Small intestine (tissue), 7 donors: ENCODE results near the gene OSGIN1. TPM values are rescaled to one million over a fixed set of nuclear protein-coding genes. Genes with fewer than 3 reads are reported as not detected.

Experiments
- DNase-seq, 2 donors: peaks; one replicate each; pipeline versions ENCODE4 v3.0.0 to v3.0.0-alpha.2; 2013
- FAIRE-seq: peaks from 2 replicates; lab custom pipeline; 2012; peaks lifted over from hg19 to GRCh38; lab: Jason Lieb, UNC
- H3K27ac ChIP-seq, 3 donors: one replicate each; pipeline ENCODE4 v1.5.1; 2013; ENCODE audit warnings: low read length in 2 of 3, mild to moderate bottlenecking in 2 of 3, control low read depth in 1 of 3, inconsistent platforms in 1 of 3, low read depth in 1 of 3, moderate library complexity in 1 of 3
- H3K27me3 ChIP-seq, 3 donors: one replicate each; pipeline ENCODE4 v1.6.1; 2013; ENCODE audit warnings: low read length in 3 of 3, inconsistent platforms in 1 of 3; ENCODE audit not compliant: control insufficient read depth in 3 of 3, insufficient read depth in 3 of 3
- H3K36me3 ChIP-seq, 3 donors: one replicate each; pipeline ENCODE4 v1.6.1; 2013; ENCODE audit warnings: low read length in 3 of 3, inconsistent platforms in 1 of 3, low read depth in 1 of 3, mild to moderate bottlenecking in 1 of 3, moderate library complexity in 1 of 3; ENCODE audit not compliant: control insufficient read depth in 3 of 3, insufficient read depth in 2 of 3
- H3K4me1 ChIP-seq, 3 donors: one replicate each; pipeline ENCODE4 v1.6.1; 2013; ENCODE audit warnings: low read length in 2 of 3, inconsistent platforms in 1 of 3, low read depth in 1 of 3, mild to moderate bottlenecking in 1 of 3, moderate library complexity in 1 of 3; ENCODE audit not compliant: control insufficient read depth in 3 of 3, insufficient read depth in 2 of 3
- H3K4me3 ChIP-seq, 3 donors: one replicate each; pipeline ENCODE4 v1.5.1; 2013; ENCODE audit warnings: low read length in 3 of 3, control low read depth in 1 of 3, inconsistent platforms in 1 of 3, low read depth in 1 of 3, mild to moderate bottlenecking in 1 of 3, moderate library complexity in 1 of 3
- H3K9me3 ChIP-seq, 2 donors: one replicate each; pipeline ENCODE4 v1.6.1; 2013; ENCODE audit warnings: low read depth in 1 of 2, low read length in 1 of 2; ENCODE audit not compliant: control insufficient read depth in 2 of 2, insufficient read depth in 1 of 2
- WGBS, 3 donors: extraction: QIAGEN DNeasy Blood & Tissue Kit; methylation state at CpG; one replicate each; pipeline ENCODE4 v1.1.7; 2013; 5-methylcytosine and 5-hydroxymethylcytosine counted together
- polyA plus RNA-seq, 4 donors: library from polyadenylated mRNA; stranded (reverse) in 3 of 4; unstranded in 1 of 4; fragments of 200-250 nt in 3 of 4; fragments of 120-200 nt in 1 of 4; gene quantifications; one replicate each; pipeline versions ENCODE4 v1.2.1 to v1.2.3, GENCODE V29; 2013
- donor health status: healthy with polysubstance abuse.
- donor health status: control.
- donor health status: control.
- donor health status: Bipolar disorder and iron deficiency.
- donor health status: healthy.

Gene OSGIN1
- polyA plus RNA-seq, 4 donors = 3.4 to 101 (median 41.1) TPM

GRCh38 chr16:83912519-83913244 lies 40.4 kb upstream of the OSGIN1 start:
- no peak overlapping the region for H3K27ac ChIP-seq
- no peak for DNase-seq
- WGBS, 3 donors = 85 to 88% (median 87%) methylated on average over 12 of the region's 12 CpGs
- H3K36me3 ChIP-seq = peaks cover 25 to 78% (median 25%) of the 10 kb centered on the region in 3 donors
- no peaks in the 10 kb centered on the region for H3K4me1 ChIP-seq
- FAIRE-seq = no peak
- no peak overlapping the region for H3K4me3 ChIP-seq
- no peaks in the 10 kb centered on the region for H3K9me3 ChIP-seq
- H3K27me3 ChIP-seq = no peaks in the 10 kb centered on the region

GRCh38 chr16:83913245-83913633 lies 39.8 kb upstream of the OSGIN1 start:
- Histone ChIP-seq H3K4me1 (no peaks in the 10 kb centered on the region), H3K36me3 (peaks cover 27 to 80% (median 30%) of the 10 kb centered on the region in 3 donors), H3K9me3 (no peaks in the 10 kb centered on the region), H3K27me3 (no peaks in the 10 kb centered on the region), H3K4me3 (no peak overlapping the region), H3K27ac (no peak overlapping the region)
- FAIRE-seq (no peak), DNase-seq (no peak)
- WGBS, 3 donors = 72 to 88% (median 84%) methylated on average over 15 of the region's 15 CpGs

- DNase-seq = no peak
- H3K36me3 ChIP-seq = peaks cover 27 to 82% (median 34%) of the 10 kb centered on the region in 3 donors
- H3K27ac ChIP-seq = no peak overlapping the region
- no peak overlapping the region for H3K4me3 ChIP-seq
- H3K9me3 ChIP-seq = no peaks in the 10 kb centered on the region
- FAIRE-seq = no peak
- H3K27me3 ChIP-seq = no peaks in the 10 kb centered on the region
- 93 to 96% (median 96%) methylated on average over 21 of the region's 21 CpGs for WGBS, 3 donors
- no peaks in the 10 kb centered on the region for H3K4me1 ChIP-seq
Measured at GRCh38 chr16:83914091-83914710, 38.8 kb upstream of the OSGIN1 start.

GRCh38 chr16:83915081-83915480 lies 38.0 kb upstream of the OSGIN1 start:
- H3K9me3 ChIP-seq = no peaks in the 10 kb centered on the region
- 96 to 98% (median 97%) methylated on average over 22 of the region's 22 CpGs for WGBS, 3 donors
- no peak overlapping the region for H3K27ac ChIP-seq
- H3K36me3 ChIP-seq = peaks cover 24 to 84% (median 34%) of the 10 kb centered on the region in 3 donors
- H3K4me1 ChIP-seq = no peaks in the 10 kb centered on the region
- FAIRE-seq (no peak), DNase-seq (no peak)
- H3K27me3 ChIP-seq = no peaks in the 10 kb centered on the region
- no peak overlapping the region for H3K4me3 ChIP-seq

- peaks cover 24 to 85% (median 34%) of the 10 kb centered on the region in 3 donors for H3K36me3 ChIP-seq
- WGBS, 3 donors = 94 to 96% (median 95%) methylated on average over 14 of the region's 14 CpGs
- no peak overlapping the region for H3K27ac ChIP-seq
- H3K4me3 ChIP-seq = no peak overlapping the region
- FAIRE-seq (no peak), DNase-seq (no peak)
- H3K4me1 ChIP-seq = no peaks in the 10 kb centered on the region
- no peaks in the 10 kb centered on the region for H3K9me3 ChIP-seq
- H3K27me3 ChIP-seq = no peaks in the 10 kb centered on the region
Measured at GRCh38 chr16:83915491-83915890, 37.5 kb upstream of the OSGIN1 start.

- Histone ChIP-seq H3K27me3 (no peaks in the 10 kb centered on the region), H3K36me3 (peaks cover 17 to 84% (median 26%) of the 10 kb centered on the region in 3 donors), H3K4me1 (no peaks in the 10 kb centered on the region), H3K4me3 (no peak overlapping the region), H3K27ac (no peak overlapping the region), H3K9me3 (no peaks in the 10 kb centered on the region)
- 96 to 97% (median 97%) methylated on average over 51 of the region's 51 CpGs for WGBS, 3 donors
- FAIRE-seq (no peak), DNase-seq (no peak)
Measured at GRCh38 chr16:83917152-83918120, 35.6 kb upstream of the OSGIN1 start.

GRCh38 chr16:83920894-83921491 lies 32.0 kb upstream of the OSGIN1 start:
- Histone ChIP-seq H3K27ac (no peak overlapping the region), H3K27me3 (no peaks in the 10 kb centered on the region), H3K4me1 (no peaks in the 10 kb centered on the region), H3K9me3 (no peaks in the 10 kb centered on the region), H3K36me3 (peaks cover 4 to 77% (median 13%) of the 10 kb centered on the region in 3 donors), H3K4me3 (no peak overlapping the region)
- 88 to 97% (median 92%) methylated on average over 2 of the region's 2 CpGs for WGBS, 3 donors
- DNase-seq (no peak), FAIRE-seq (no peak)
